Measurements from ENCODE around the gene RSBN1. TPM values are rescaled to one million over a fixed set of nuclear protein-coding genes. Genes with fewer than 3 reads are reported as not detected.

Gene RSBN1
- total RNA-seq, 4 donors from 2014 or later: 18.2 to 37.6 (median 24.5) TPM

- intact Hi-C loops (cut with DNase I; ENCODE audit: low total_unique reads): loop anchor here (5.0 kb wide), 1 partner anchor 611 kb away; no protein-coding TSS in a partner anchor
- TF ChIP-seq CTCF (IDR thresholded peaks at IDR 0.05) (no peak), POLR2A (IDR thresholded peaks at IDR 0.05) (no peak)
- peak overlapping the region; percentile 89 for H3K4me3 ChIP-seq (ENCODE audit: low read depth, poor library complexity, severe bottlenecking)
- DNase-seq (ENCODE audit: low spot score in 2 of 2): peak in 1 of 2 donors; percentile 40
- WGBS, 2 donors: 0 to 1% methylated on average over 25 to 29 of the region's 29 CpGs
Observed at GRCh38 chr1:113811156-113811887, 954 bp downstream of the RSBN1 start.

- no peak overlapping the region for H3K4me3 ChIP-seq (ENCODE audit: low read depth, poor library complexity, severe bottlenecking)
- 38 to 42% methylated on average over 5 of the region's 5 CpGs for WGBS, 2 donors
- TF ChIP-seq POLR2A (IDR thresholded peaks at IDR 0.05) (no peak), CTCF (IDR thresholded peaks at IDR 0.05) (no peak)
- intact Hi-C loops (cut with DNase I; ENCODE audit: low total_unique reads): loop anchor here (5.0 kb wide), 1 partner anchor 612 kb away; no protein-coding TSS in a partner anchor
- no peak for DNase-seq (ENCODE audit: low spot score in 2 of 2)
Observed at GRCh38 chr1:113809670-113810602, 2.3 kb downstream of the RSBN1 start.

GRCh38 chr1:113808450-113809195 is 3.7 kb downstream of the RSBN1 start:
- no peak overlapping the region for H3K4me3 ChIP-seq (ENCODE audit: low read depth, poor library complexity, severe bottlenecking)
- intact Hi-C loops (cut with DNase I; ENCODE audit: low total_unique reads): no loop called here
- TF ChIP-seq POLR2A (IDR thresholded peaks at IDR 0.05) (no peak), CTCF (IDR thresholded peaks at IDR 0.05) (no peak)
- DNase-seq (ENCODE audit: low spot score in 2 of 2): no peak
- 88 to 94% methylated on average over 4 of the region's 4 CpGs for WGBS, 2 donors

- TF ChIP-seq POLR2A (IDR thresholded peaks at IDR 0.05): no peak
- no peak for TF ChIP-seq CTCF (IDR thresholded peaks at IDR 0.05)
- intact Hi-C loops (cut with DNase I; ENCODE audit: low total_unique reads): no loop called here
- WGBS, 2 donors: 82 to 84% methylated on average over 4 of the region's 4 CpGs
- DNase-seq (ENCODE audit: low spot score in 2 of 2): no peak
- no peak overlapping the region for H3K4me3 ChIP-seq (ENCODE audit: low read depth, poor library complexity, severe bottlenecking)
Observed at GRCh38 chr1:113805639-113806038, 6.6 kb downstream of the RSBN1 start.

- no peak overlapping the region for H3K4me3 ChIP-seq (ENCODE audit: low read depth, poor library complexity, severe bottlenecking)
- TF ChIP-seq CTCF (IDR thresholded peaks at IDR 0.05) (no peak), POLR2A (IDR thresholded peaks at IDR 0.05) (no peak)
- intact Hi-C loops (cut with DNase I; ENCODE audit: low total_unique reads): no loop called here
- no peak for DNase-seq (ENCODE audit: low spot score in 2 of 2)
- WGBS, 2 donors: 94 to 98% methylated on average over 6 of the region's 6 CpGs
Observed at GRCh38 chr1:113805256-113805531, 7.1 kb downstream of the RSBN1 start.

Measured in lower leg skin (tissue), 4 donors.